OCI-LY3 (cell line): ENCODE results near the gene GRAP.
"Not testable (repeated sequence)": the region's sequence is repeated elsewhere in the genome, so short reads cannot be mapped to it uniquely, and the experiment has no call there.

ENCODE experiments used
- CTCF ChIP-seq: fragments of 200-600, 300-600 bp; sonication (generic); IDR thresholded peaks from 2 replicates; pipeline ENCODE4 v1.5.1; 2014; ENCODE audit warnings: antibody characterized with exemption, low read length, low read depth
- EZH2phosphoT487 ChIP-seq: fragments of 200-600 bp; shearing (Covaris generic); IDR thresholded peaks from 2 replicates; pipeline ENCODE4 v1.6.1; 2018; ENCODE audit warnings: antibody characterized with exemption, mixed run types, low read depth

DNA sequence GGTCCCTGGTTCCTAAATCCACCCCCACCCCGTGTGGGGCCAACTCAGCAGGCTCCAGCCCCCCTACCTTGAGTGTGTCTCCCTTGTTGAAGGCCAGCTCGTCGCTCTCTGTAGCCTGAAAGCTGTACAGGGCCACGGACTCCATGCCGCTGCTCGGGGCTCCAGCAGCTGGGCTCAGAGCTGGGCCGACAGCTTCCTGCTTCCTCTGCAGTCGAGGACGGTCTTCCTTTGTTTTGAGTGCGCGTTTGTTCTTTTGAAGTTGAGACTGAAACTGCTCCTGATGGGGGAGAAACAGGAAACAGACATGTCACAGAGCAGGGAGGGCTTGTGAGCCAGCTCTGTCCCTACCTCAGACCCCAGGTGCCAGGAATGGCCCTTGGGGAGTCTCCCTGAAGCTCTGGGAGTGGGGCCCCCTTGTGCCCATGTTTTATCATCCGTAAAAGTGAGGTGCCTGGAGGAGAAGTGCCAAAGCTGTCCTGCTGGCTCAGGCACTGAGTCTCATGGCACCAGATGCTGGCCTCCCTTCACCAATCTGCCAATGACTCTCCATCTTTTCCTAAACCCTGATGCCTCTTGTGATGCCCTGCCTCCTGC is at the start of gene GRAP:
- not testable (repeated sequence) for TF ChIP-seq CTCF, EZH2phosphoT487
